Loucy (cell line): ENCODE measurements around the gene KRT4.

ENCODE experiments used
- CTCF ChIP-seq: fragments of 200-600 bp; sonication (generic); conservative IDR thresholded peaks from 2 replicates; pipeline ENCODE4 v1.5.1; 2014; ENCODE audit warnings: mild to moderate bottlenecking, antibody characterized with exemption, low read length
- EZH2phosphoT487 ChIP-seq: fragments of 200-600 bp; IDR thresholded peaks from 2 replicates; pipeline ENCODE4 v1.6.1; 2018; ENCODE audit warnings: antibody characterized with exemption, mild to moderate bottlenecking, moderate library complexity, borderline replicate concordance

GRCh38 chr12:52796839-52797528, 16.9 kb downstream of the KRT4 start:
- TF ChIP-seq CTCF (no peak), EZH2phosphoT487 (no peak)
